SK-N-MC (cell line): ENCODE measurements around the gene TMEM242.

Experiments used
- DNase-seq: peaks from one replicate; pipeline ENCODE4 v3.0.0-alpha.2; 2011; ENCODE audit warnings: low read depth, low spot score
- H3K27ac ChIP-seq: fragments of 200-600 bp; sonication (generic); 2 replicates; pipeline ENCODE4 v1.5.1; 2016; ENCODE audit warnings: mixed run types
- H3K36me3 ChIP-seq: fragments of 200-600 bp; sonication (generic); 2 replicates; pipeline ENCODE4 v1.6.1; 2017; ENCODE audit warnings: antibody characterized with exemption, low read length, mixed read lengths; ENCODE audit not compliant: insufficient read depth
- H3K4me3 ChIP-seq: fragments of 200-600 bp; sonication (generic); 2 replicates; pipeline ENCODE4 v1.5.1; 2016
- H3K9ac ChIP-seq: fragments of 200-600 bp; sonication (generic); 2 replicates; pipeline ENCODE4 v1.8.0; 2017; ENCODE audit warnings: mixed run types, mixed read lengths; ENCODE audit not compliant: insufficient read length
- H3K9me3 ChIP-seq: fragments of 200-600 bp; sonication (generic); 2 replicates; pipeline ENCODE4 v1.6.1; 2017; ENCODE audit warnings: low read depth, mild to moderate bottlenecking, antibody characterized with exemption, low read length, moderate library complexity, mixed read lengths
- EZH2 ChIP-seq: fragments of 200-600 bp; sonication (generic); IDR thresholded peaks from one replicate; pipeline ENCODE4 v1.6.1; 2017; ENCODE audit warnings: antibody characterized with exemption
- FOXP2 ChIP-seq: optimal IDR thresholded peaks from 2 replicates; pipeline ENCODE3; 2011; ENCODE audit warnings: mild to moderate bottlenecking, moderate library complexity; ENCODE audit not compliant: insufficient read depth; ENCODE audit errors: extremely low read length, control extremely low read depth
- POLR2AphosphoS5 ChIP-seq: IDR thresholded peaks from 2 replicates; pipeline ENCODE4 v1.6.1; 2012; ENCODE audit warnings: mild to moderate bottlenecking, low read depth, low read length, borderline replicate concordance

Gene TMEM242

DNA sequence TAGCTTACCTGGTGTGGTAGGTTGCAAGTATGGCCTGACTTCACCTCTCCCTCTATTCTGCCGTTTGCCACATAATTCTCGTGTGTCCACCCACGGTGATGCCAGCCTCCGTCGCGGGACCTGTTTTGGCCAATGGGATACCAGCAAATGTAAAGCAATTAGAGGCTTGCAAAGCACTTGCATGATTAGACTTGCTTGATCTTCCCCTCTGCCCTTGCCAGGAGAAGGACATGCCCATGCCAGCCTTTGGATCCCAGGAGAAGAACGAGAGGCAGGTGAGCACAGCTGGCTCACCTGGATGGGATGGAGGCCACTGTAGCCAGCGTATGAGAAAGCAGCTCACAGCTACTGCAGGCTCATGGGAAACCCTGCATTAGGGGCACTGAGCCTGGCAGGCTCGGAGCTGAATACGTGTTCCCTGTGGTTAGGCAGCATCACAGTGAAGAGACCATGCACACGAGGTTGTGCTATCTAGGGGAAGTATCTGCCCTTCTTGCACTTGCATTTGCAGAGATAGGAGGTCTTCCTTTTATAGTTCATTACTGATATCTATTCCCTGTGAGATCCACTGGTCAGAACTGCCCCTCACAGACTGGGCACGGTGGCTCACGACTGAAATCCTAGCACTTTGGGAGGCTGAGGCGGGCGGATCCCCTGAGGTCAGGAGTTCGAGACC lies 62.4 kb downstream of the TMEM242 start:
- no peak overlapping the region for H3K27ac ChIP-seq
- H3K36me3 ChIP-seq: no peaks in the 10 kb centered on the region
- no peaks in the 10 kb centered on the region for H3K9me3 ChIP-seq
- no peak overlapping the region for H3K9ac ChIP-seq
- DNase-seq: no peak
- no peak overlapping the region for H3K4me3 ChIP-seq
- no peak for TF ChIP-seq POLR2AphosphoS5
- no peak for TF ChIP-seq EZH2
- TF ChIP-seq FOXP2: no peak

DNA sequence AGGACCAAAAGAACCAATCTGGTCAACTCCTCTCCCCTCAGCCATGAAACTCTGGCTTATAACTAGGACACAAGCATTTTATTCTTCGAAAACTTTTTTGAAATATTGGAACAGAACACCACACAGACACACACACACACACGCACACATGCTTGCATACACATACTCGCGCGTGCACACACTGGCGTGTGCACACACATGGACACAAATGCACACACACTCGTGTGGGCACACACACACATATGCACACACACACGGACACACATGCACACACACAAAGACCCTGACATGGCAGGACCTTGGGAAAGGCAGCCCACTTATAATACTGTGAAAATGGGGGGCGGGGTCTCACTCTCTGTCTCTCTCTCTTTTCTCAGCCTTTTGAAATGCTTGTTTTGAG lies 63.9 kb downstream of the TMEM242 start:
- H3K27ac ChIP-seq: no peak overlapping the region
- H3K9ac ChIP-seq: no peak overlapping the region
- H3K9me3 ChIP-seq: no peaks in the 10 kb centered on the region
- no peak overlapping the region for H3K4me3 ChIP-seq
- no peaks in the 10 kb centered on the region for H3K36me3 ChIP-seq
- no peak for DNase-seq
- TF ChIP-seq FOXP2 (no peak), POLR2AphosphoS5 (no peak), EZH2 (no peak)

DNA sequence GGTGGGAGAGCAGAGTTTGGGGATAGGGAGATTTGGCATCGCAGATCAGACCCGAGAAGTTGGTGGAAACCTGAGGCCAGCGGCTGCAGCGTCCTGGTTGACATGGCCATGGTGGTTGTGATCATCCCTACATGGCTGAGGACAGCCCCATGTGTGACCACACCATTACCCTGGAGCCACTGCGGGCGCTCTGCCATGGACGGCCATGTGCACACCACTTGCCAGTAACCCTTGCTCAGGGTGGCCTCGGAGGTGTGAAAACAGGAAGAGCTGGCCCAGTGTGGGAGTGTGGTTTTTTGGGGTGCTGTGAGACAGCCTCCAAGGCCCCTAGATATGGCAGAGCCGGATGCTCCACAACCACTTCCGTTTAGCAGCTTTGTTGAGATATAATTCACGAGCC lies 64.4 kb downstream of the TMEM242 start:
- Histone ChIP-seq H3K9me3 (no peaks in the 10 kb centered on the region), H3K4me3 (no peak overlapping the region), H3K36me3 (no peaks in the 10 kb centered on the region), H3K27ac (no peak overlapping the region), H3K9ac (no peak overlapping the region)
- no peak for DNase-seq
- TF ChIP-seq POLR2AphosphoS5: no peak
- TF ChIP-seq EZH2: no peak

DNA sequence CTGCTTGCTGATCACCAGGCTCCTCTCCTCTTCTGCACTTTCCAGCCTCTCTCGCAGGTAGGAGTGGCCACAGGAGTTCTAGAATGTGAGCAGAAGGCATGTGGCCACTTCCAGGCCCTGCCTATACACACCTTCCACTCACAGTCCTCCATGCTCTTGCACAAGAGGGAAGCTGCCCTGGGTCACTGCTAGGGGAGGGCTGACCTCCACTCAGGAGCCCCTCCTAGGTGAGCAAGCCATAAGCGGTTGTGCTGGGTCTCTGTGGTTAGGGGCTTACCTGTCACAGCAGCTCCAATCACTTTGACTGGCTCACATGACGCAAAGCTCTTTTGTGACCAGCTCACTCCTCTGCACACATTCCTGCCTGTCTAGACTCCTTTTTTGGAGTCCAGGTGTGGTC lies 68.2 kb downstream of the TMEM242 start:
- Histone ChIP-seq H3K4me3 (no peak overlapping the region), H3K27ac (no peak overlapping the region), H3K36me3 (no peaks in the 10 kb centered on the region), H3K9me3 (no peaks in the 10 kb centered on the region), H3K9ac (no peak overlapping the region)
- no peak for DNase-seq
- TF ChIP-seq POLR2AphosphoS5 (no peak), EZH2 (no peak), FOXP2 (no peak)

DNA sequence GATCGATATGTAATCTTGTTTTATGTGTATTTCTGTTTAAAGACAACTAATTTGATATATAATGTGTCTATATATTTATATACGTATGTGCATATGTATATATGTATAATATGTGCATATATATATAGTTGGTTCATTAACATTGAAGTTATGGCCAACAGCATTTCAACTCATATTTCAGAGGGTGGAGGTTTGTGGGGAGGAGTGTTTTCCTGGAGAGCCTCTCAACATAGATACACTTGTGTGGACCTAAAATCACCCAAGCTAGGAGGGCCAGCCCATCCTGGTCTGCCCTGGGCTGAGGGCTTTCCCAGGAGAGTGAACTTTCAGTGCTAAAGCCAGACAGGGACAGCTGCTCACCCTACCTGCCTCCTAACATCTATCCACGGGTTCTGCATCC lies 68.8 kb downstream of the TMEM242 start:
- DNase-seq: no peak
- no peak overlapping the region for H3K9ac ChIP-seq
- no peak overlapping the region for H3K4me3 ChIP-seq
- no peaks in the 10 kb centered on the region for H3K36me3 ChIP-seq
- no peaks in the 10 kb centered on the region for H3K9me3 ChIP-seq
- H3K27ac ChIP-seq: no peak overlapping the region
- TF ChIP-seq POLR2AphosphoS5 (no peak), EZH2 (no peak), FOXP2 (no peak)

DNA sequence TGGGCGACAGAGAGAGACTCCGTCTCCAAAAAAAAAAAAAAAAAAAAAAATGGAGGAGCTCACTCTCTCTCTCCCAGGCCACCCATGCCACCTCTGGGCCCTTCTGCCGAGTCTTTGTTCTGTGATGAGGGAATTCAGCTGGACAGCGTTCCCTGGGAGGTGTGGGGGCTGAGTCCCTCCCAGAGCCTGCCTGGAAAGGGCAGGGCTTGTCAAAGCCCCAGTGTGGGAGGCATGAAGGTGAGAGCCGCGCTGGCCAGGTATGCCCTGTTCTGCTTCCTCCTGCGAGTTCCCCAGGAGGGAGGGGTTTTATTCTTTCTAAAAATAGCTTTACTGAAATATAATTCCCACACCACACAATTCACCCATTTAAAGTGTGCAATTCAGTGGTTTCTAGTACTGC lies 69.6 kb downstream of the TMEM242 start:
- no peaks in the 10 kb centered on the region for H3K36me3 ChIP-seq
- H3K9ac ChIP-seq: no peak overlapping the region
- no peaks in the 10 kb centered on the region for H3K9me3 ChIP-seq
- no peak overlapping the region for H3K27ac ChIP-seq
- no peak for DNase-seq
- TF ChIP-seq POLR2AphosphoS5: no peak
- TF ChIP-seq EZH2: no peak
- TF ChIP-seq FOXP2: no peak
- H3K4me3 ChIP-seq: no peak overlapping the region

DNA sequence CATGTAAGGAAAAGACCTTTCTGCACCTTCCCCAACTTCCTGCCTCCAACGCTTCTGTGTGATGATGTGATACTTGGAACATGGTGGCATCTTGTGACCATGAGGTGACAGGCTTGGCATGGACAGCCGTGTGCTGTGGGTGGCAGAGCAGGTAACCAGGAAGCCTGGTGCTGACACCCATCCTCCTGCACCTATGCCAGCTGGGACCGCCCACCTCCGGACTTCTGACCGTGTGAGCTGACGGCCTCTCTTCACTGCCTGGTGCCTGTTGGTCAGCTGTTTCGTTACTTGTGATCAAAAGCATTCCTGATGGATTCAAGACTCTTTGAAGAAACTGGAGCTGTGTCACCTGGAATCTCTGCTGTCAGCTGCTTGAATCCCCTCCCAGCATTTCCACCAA lies 70.3 kb downstream of the TMEM242 start:
- no peak overlapping the region for H3K27ac ChIP-seq
- TF ChIP-seq POLR2AphosphoS5 (no peak), FOXP2 (no peak), EZH2 (no peak)

DNA sequence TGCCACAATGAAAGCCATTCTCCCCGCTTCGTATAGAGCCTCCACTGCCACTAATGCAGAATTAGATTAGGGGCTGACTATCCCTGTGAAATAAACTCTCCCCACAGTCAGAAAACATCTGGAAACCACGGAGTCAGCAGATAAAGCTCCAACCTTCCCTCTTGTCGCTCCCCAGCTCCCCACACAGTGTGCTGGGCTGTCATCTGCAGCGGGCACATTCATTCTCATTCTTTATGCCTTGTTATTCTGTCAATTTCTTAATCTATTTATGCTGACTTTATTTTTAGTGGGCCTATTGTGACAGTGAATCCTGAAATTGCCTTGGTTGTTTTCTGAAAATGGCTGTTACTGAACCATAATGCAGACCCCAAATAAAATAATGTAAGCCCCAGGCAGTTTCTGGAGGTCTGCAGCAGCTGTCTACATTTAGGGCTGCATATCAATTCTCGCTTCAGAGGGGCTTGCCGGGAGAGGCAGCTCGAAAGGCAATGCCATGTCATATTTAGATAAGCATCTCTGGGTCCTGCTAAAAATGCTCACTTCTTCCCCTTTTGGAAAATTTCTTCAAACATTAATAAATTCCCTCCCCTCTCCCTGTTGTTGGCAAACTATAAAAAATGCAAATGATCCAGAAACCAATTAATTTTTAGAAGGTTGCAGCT lies 71.6 kb downstream of the TMEM242 start:
- H3K4me3 ChIP-seq: no peak overlapping the region
- no peak for TF ChIP-seq FOXP2
- no peak for TF ChIP-seq EZH2
- TF ChIP-seq POLR2AphosphoS5: no peak

More for the DNA sequence above, 70.3 kb downstream of the TMEM242 start:
- H3K4me3 ChIP-seq: no peak overlapping the region
- H3K9ac ChIP-seq: no peak overlapping the region
- peaks cover 6% of the 10 kb centered on the region; the same call in 1 of the 2 replicates for H3K36me3 ChIP-seq
- no peak for DNase-seq
- peaks cover 4% of the 10 kb centered on the region; the same call in 1 of the 2 replicates for H3K9me3 ChIP-seq

DNA sequence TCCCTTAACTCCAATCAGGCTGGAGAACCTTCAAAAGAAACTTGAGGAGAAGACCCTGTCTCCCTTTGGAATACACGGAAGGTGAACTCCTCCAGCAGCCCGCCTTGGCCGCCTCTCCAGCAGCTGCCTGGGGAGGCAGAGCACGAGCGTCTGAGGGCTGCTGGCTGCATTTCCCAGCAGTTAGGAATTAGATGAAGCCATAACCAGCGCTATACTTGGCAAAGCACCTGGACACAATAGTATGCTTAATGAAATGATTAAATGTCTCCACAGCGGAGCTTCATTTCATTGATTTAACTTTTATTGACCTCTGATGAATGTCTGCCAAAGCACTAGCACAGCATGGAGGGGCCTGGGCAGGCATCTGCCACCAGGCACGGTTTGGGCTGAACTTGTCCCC lies 73.5 kb downstream of the TMEM242 start:
- Histone ChIP-seq H3K27ac (no peak overlapping the region), H3K36me3 (peaks cover 6% of the 10 kb centered on the region; the same call in 1 of the 2 replicates), H3K9me3 (peaks cover 4% of the 10 kb centered on the region; the same call in 1 of the 2 replicates), H3K4me3 (no peak overlapping the region), H3K9ac (no peak overlapping the region)
- no peak for DNase-seq
- TF ChIP-seq POLR2AphosphoS5 (no peak), EZH2 (no peak), FOXP2 (no peak)

More for the DNA sequence above, 71.6 kb downstream of the TMEM242 start:
- no peak for DNase-seq
- Histone ChIP-seq H3K36me3 (peaks cover 6% of the 10 kb centered on the region; the same call in 1 of the 2 replicates), H3K9me3 (peaks cover 4% of the 10 kb centered on the region; the same call in 1 of the 2 replicates), H3K9ac (no peak overlapping the region), H3K27ac (no peak overlapping the region)
